Measurements from ENCODE around the gene AGBL3.

AGBL3 gene

GRCh38 chr7:134945691-134946090, 40.6 kb upstream of the AGBL3 start:
- H3F3A ChIP-seq (ENCODE audit: control insufficient read depth, insufficient read depth), result no peaks in the 10 kb centered on the region
- H3K4me1 ChIP-seq (ENCODE audit: control insufficient read depth, low read length), result no peaks in the 10 kb centered on the region
- peaks cover 23% of the 10 kb centered on the region for H3K27me3 ChIP-seq (ENCODE audit: control insufficient read depth, low read length)
- no peaks in the 10 kb centered on the region for H3K9me2 ChIP-seq (replicated peaks; ENCODE audit: control insufficient read depth, low read length)
- no peak overlapping the region for H3K4me2 ChIP-seq (ENCODE audit: low read length)
- no peaks in the 10 kb centered on the region for H3K9me3 ChIP-seq (ENCODE audit: control insufficient read depth, insufficient read depth, low read length)
- no peak for TF ChIP-seq EZH2phosphoT487 (IDR thresholded peaks at IDR 0.05; ENCODE audit: borderline replicate concordance, low read length)
- TF ChIP-seq, protein P1, sequence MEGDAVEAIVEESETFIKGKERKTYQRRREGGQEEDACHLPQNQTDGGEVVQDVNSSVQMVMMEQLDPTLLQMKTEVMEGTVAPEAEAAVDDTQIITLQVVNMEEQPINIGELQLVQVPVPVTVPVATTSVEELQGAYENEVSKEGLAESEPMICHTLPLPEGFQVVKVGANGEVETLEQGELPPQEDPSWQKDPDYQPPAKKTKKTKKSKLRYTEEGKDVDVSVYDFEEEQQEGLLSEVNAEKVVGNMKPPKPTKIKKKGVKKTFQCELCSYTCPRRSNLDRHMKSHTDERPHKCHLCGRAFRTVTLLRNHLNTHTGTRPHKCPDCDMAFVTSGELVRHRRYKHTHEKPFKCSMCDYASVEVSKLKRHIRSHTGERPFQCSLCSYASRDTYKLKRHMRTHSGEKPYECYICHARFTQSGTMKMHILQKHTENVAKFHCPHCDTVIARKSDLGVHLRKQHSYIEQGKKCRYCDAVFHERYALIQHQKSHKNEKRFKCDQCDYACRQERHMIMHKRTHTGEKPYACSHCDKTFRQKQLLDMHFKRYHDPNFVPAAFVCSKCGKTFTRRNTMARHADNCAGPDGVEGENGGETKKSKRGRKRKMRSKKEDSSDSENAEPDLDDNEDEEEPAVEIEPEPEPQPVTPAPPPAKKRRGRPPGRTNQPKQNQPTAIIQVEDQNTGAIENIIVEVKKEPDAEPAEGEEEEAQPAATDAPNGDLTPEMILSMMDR (IDR thresholded peaks at IDR 0.05; ENCODE audit: low read depth, low read length, poor library complexity, severe bottlenecking), result no peak
- H3K36me3 ChIP-seq (ENCODE audit: control insufficient read depth, low read length), result no peaks in the 10 kb centered on the region
- no peaks in the 10 kb centered on the region for H4K20me1 ChIP-seq (ENCODE audit: control insufficient read depth, insufficient read depth, low read depth, low read length)
- no peak overlapping the region for H3K27ac ChIP-seq (ENCODE audit: low read depth, low read length)
- H3K79me2 ChIP-seq (ENCODE audit: control insufficient read depth, low read length), result no peaks in the 10 kb centered on the region
- H3K4me3 ChIP-seq (ENCODE audit: low read length), result no peak overlapping the region

DNA sequence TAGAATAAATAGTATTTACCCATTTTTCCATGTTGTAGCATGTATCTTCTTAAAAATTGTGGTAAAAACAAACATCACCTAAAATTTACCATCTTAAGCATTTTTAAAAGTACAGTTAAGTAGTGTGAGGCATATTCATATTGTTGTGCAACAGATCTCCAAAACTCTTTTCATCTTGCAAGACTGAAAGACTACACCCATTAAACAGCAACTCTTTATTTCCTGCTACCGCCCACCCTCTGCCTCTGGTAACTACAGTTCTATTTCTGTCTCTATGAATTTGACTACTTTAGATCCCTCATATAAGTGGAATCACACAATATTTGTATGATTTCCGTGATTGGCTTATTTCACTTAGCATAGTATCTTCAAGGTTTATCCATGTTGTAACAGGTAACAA, 40.0 kb upstream of the AGBL3 start:
- no peaks in the 10 kb centered on the region for H3K9me3 ChIP-seq (ENCODE audit: control insufficient read depth, insufficient read depth, low read length)
- no peak overlapping the region for H3K4me2 ChIP-seq (ENCODE audit: low read length)
- H3K27ac ChIP-seq (ENCODE audit: low read depth, low read length), result no peak overlapping the region
- H3K27me3 ChIP-seq (ENCODE audit: control insufficient read depth, low read length), result peaks cover 23% of the 10 kb centered on the region
- no peak for TF ChIP-seq EZH2phosphoT487 (IDR thresholded peaks at IDR 0.05; ENCODE audit: borderline replicate concordance, low read length)
- TF ChIP-seq, protein P1 (IDR thresholded peaks at IDR 0.05; ENCODE audit: low read depth, low read length, poor library complexity, severe bottlenecking), result no peak
- H3F3A ChIP-seq (ENCODE audit: control insufficient read depth, insufficient read depth), result no peaks in the 10 kb centered on the region
- no peak overlapping the region for H3K4me3 ChIP-seq (ENCODE audit: low read length)
- no peaks in the 10 kb centered on the region for H3K9me2 ChIP-seq (replicated peaks; ENCODE audit: control insufficient read depth, low read length)
- no peaks in the 10 kb centered on the region for H3K36me3 ChIP-seq (ENCODE audit: control insufficient read depth, low read length)
- H3K79me2 ChIP-seq (ENCODE audit: control insufficient read depth, low read length), result no peaks in the 10 kb centered on the region
- H4K20me1 ChIP-seq (ENCODE audit: control insufficient read depth, insufficient read depth, low read depth, low read length), result no peaks in the 10 kb centered on the region
- no peaks in the 10 kb centered on the region for H3K4me1 ChIP-seq (ENCODE audit: control insufficient read depth, low read length)

DNA sequence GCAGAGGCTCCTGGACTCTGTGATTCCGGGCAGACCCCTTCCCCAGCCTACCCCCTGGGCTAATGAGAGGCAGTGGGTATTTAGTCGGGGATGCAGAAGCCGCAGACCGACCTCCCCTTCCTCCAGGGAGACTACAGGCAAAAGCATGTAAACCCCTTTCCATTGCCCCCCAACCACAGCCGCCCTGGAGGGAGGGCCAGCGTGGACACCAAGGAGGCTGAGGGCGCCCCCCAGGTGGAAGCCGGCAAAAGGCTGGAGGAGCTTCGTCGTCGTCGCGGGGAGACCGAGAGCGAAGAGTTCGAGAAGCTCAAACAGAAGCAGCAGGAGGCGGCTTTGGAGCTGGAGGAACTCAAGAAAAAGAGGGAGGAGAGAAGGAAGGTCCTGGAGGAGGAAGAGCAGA, 39.0 kb upstream of the AGBL3 start:
- H3K79me2 ChIP-seq (ENCODE audit: control insufficient read depth, low read length), result no peaks in the 10 kb centered on the region
- no peak overlapping the region for H3K27ac ChIP-seq (ENCODE audit: low read depth, low read length)
- H3K9me2 ChIP-seq (replicated peaks; ENCODE audit: control insufficient read depth, low read length), result no peaks in the 10 kb centered on the region
- H3F3A ChIP-seq (ENCODE audit: control insufficient read depth, insufficient read depth), result no peaks in the 10 kb centered on the region
- no peaks in the 10 kb centered on the region for H3K36me3 ChIP-seq (ENCODE audit: control insufficient read depth, low read length)
- no peak overlapping the region for H3K4me3 ChIP-seq (ENCODE audit: low read length)
- TF ChIP-seq EZH2phosphoT487 (IDR thresholded peaks at IDR 0.05; ENCODE audit: borderline replicate concordance, low read length), result no peak
- TF ChIP-seq, protein P1 (IDR thresholded peaks at IDR 0.05; ENCODE audit: low read depth, low read length, poor library complexity, severe bottlenecking), result no peak
- H3K9me3 ChIP-seq (ENCODE audit: control insufficient read depth, insufficient read depth, low read length), result no peaks in the 10 kb centered on the region
- no peak overlapping the region for H3K4me2 ChIP-seq (ENCODE audit: low read length)
- H4K20me1 ChIP-seq (ENCODE audit: control insufficient read depth, insufficient read depth, low read depth, low read length), result no peaks in the 10 kb centered on the region
- peaks cover 18% of the 10 kb centered on the region for H3K27me3 ChIP-seq (ENCODE audit: control insufficient read depth, low read length)
- no peaks in the 10 kb centered on the region for H3K4me1 ChIP-seq (ENCODE audit: control insufficient read depth, low read length)

DNA sequence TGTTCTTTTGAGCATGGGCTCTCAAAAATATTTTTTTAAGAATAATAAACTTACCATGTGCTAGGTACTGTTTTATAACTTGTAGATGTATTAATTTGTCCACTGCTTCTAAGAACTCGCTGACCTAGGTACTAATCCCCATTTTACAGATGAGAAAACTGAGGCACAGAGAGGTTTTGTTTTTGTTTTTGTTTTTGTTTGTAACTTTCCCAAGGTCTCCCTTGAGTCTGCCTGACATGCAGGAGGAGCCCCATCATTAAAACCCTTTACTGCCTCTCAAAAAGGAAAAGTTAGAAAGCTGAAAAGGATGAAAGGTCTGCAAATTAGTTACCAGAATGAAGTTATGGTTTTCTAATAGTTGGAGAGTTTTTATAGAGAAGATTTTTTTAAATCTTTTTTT, 38.5 kb upstream of the AGBL3 start:
- TF ChIP-seq, protein P1 (IDR thresholded peaks at IDR 0.05; ENCODE audit: low read depth, low read length, poor library complexity, severe bottlenecking), result no peak
- TF ChIP-seq EZH2phosphoT487 (IDR thresholded peaks at IDR 0.05; ENCODE audit: borderline replicate concordance, low read length), result no peak
- no peak overlapping the region for H3K27ac ChIP-seq (ENCODE audit: low read depth, low read length)
- H3K27me3 ChIP-seq (ENCODE audit: control insufficient read depth, low read length), result peaks cover 18% of the 10 kb centered on the region
- H3K4me1 ChIP-seq (ENCODE audit: control insufficient read depth, low read length), result no peaks in the 10 kb centered on the region
- H3K9me2 ChIP-seq (replicated peaks; ENCODE audit: control insufficient read depth, low read length), result no peaks in the 10 kb centered on the region
- no peaks in the 10 kb centered on the region for H3K36me3 ChIP-seq (ENCODE audit: control insufficient read depth, low read length)
- no peaks in the 10 kb centered on the region for H3K9me3 ChIP-seq (ENCODE audit: control insufficient read depth, insufficient read depth, low read length)
- no peak overlapping the region for H3K4me3 ChIP-seq (ENCODE audit: low read length)
- no peaks in the 10 kb centered on the region for H3K79me2 ChIP-seq (ENCODE audit: control insufficient read depth, low read length)
- no peaks in the 10 kb centered on the region for H4K20me1 ChIP-seq (ENCODE audit: control insufficient read depth, insufficient read depth, low read depth, low read length)
- H3K4me2 ChIP-seq (ENCODE audit: low read length), result no peak overlapping the region
- H3F3A ChIP-seq (ENCODE audit: control insufficient read depth, insufficient read depth), result no peaks in the 10 kb centered on the region

Data from DOHH2 (cell line).